Neural cell (in vitro differentiated cells): ENCODE results near the gene NRG3. TPM values are rescaled to one million over a fixed set of nuclear protein-coding genes. Genes with fewer than 3 reads are reported as not detected.

Experiments
- H2AFZ ChIP-seq: fragments of 200-600, 300-800 bp; sonication (generic), shearing (Covaris generic); 2 replicates; pipeline ENCODE4 v1.6.0; 2014; ENCODE audit warnings: low read depth, mild to moderate bottlenecking, antibody characterized with exemption, low read length, moderate library complexity
- H3F3A ChIP-seq: fragments of 200-600 bp; shearing (Covaris generic); 2 replicates; pipeline ENCODE4 v1.6.1; 2016; ENCODE audit warnings: mild to moderate bottlenecking, moderate library complexity, mixed read lengths, antibody characterized with exemption, low read length; ENCODE audit not compliant: insufficient read depth, poor library complexity, severe bottlenecking
- H3K27ac ChIP-seq: fragments of 200-600, 300-800 bp; sonication (generic), shearing (Covaris generic); 2 replicates; pipeline ENCODE4 v1.5.1; 2014; ENCODE audit warnings: mild to moderate bottlenecking, low read length, moderate library complexity
- H3K27me3 ChIP-seq: fragments of 300-800, 200-600 bp; sonication (generic), shearing (Covaris generic); 2 replicates; pipeline ENCODE4 v1.6.0; 2014; ENCODE audit warnings: mild to moderate bottlenecking, low read depth, low read length, moderate library complexity; ENCODE audit not compliant: insufficient read depth
- H3K36me3 ChIP-seq: fragments of 300-800, 200-600 bp; sonication (generic), shearing (Covaris generic); 2 replicates; pipeline ENCODE4 v1.5.1; 2014; ENCODE audit warnings: mild to moderate bottlenecking, antibody characterized with exemption, low read length, moderate library complexity; ENCODE audit not compliant: insufficient read depth
- H3K4me2 ChIP-seq: fragments of 300-800, 200-600 bp; sonication (generic), shearing (Covaris generic); 2 replicates; pipeline ENCODE4 v1.6.0; 2014; ENCODE audit warnings: mild to moderate bottlenecking, low read length
- H3K4me3 ChIP-seq: fragments of 300-800, 200-600 bp; sonication (generic), shearing (Covaris generic); 2 replicates; pipeline ENCODE4 v1.5.1; 2014; ENCODE audit warnings: mild to moderate bottlenecking, low read length, moderate library complexity
- H3K79me2 ChIP-seq: fragments of 200-600 bp; shearing (Covaris generic); replicated peaks from 2 replicates; pipeline ENCODE4 v1.6.0; 2014; ENCODE audit warnings: mild to moderate bottlenecking, low read length, moderate library complexity; ENCODE audit not compliant: insufficient read depth
- H3K9ac ChIP-seq: fragments of 300-800, 200-600 bp; sonication (generic), shearing (Covaris generic); 2 replicates; pipeline ENCODE4 v1.6.1; 2016; ENCODE audit warnings: mild to moderate bottlenecking, low read length, mixed read lengths
- H3K9me2 ChIP-seq: fragments of 200-600 bp; shearing (Covaris generic); 2 replicates; pipeline ENCODE4 v1.6.1; 2016; ENCODE audit warnings: mild to moderate bottlenecking, low read length, mixed read lengths; ENCODE audit not compliant: insufficient read depth
- H3K9me3 ChIP-seq: fragments of 200-600, 300-800 bp; sonication (generic), shearing (Covaris generic); 2 replicates; pipeline ENCODE4 v1.6.1; 2016; ENCODE audit warnings: mild to moderate bottlenecking, mixed run types, low read length, moderate library complexity, mixed read lengths
- H4K20me1 ChIP-seq: fragments of 200-600 bp; shearing (Covaris generic); 2 replicates; pipeline ENCODE4 v1.6.1; 2016; ENCODE audit warnings: mild to moderate bottlenecking, mixed run types; ENCODE audit not compliant: insufficient read depth
- CTCF ChIP-seq: fragments of 450-650 bp; IDR thresholded peaks from 2 replicates; pipeline ENCODE4 v1.5.1; 2014; ENCODE audit warnings: antibody characterized with exemption, mild to moderate bottlenecking, moderate library complexity; ENCODE audit not compliant: poor library complexity, severe bottlenecking
- EP300 ChIP-seq: fragments of 450-650 bp; conservative IDR thresholded peaks from 2 replicates; pipeline ENCODE4 v1.6.1; 2014; ENCODE audit warnings: antibody characterized with exemption, mild to moderate bottlenecking, moderate library complexity; ENCODE audit not compliant: poor library complexity, severe bottlenecking
- EZH2 ChIP-seq: fragments of 200-600, 300-800 bp; shearing (Covaris generic), sonication (generic); IDR thresholded peaks from 2 replicates; pipeline ENCODE4 v1.6.1; 2014; ENCODE audit warnings: antibody characterized with exemption, low read length, borderline replicate concordance, mild to moderate bottlenecking; ENCODE audit not compliant: insufficient read depth, poor library complexity, severe bottlenecking
- MXI1 ChIP-seq: fragments of 450-650 bp; conservative IDR thresholded peaks from 2 replicates; pipeline ENCODE4 v1.6.1; 2014; ENCODE audit warnings: antibody characterized with exemption, mild to moderate bottlenecking; ENCODE audit not compliant: poor library complexity, severe bottlenecking
- POLR2AphosphoS5 ChIP-seq: IDR thresholded peaks from 2 replicates; pipeline ENCODE4 v1.6.1; 2012
- RAD21 ChIP-seq: fragments of 450-650 bp; conservative IDR thresholded peaks from 2 replicates; pipeline ENCODE4 v1.6.1; 2014; ENCODE audit warnings: antibody characterized with exemption, mild to moderate bottlenecking, moderate library complexity
- REST ChIP-seq: IDR thresholded peaks from 2 replicates; pipeline ENCODE4 v1.6.1; 2012; ENCODE audit warnings: borderline replicate concordance
- SMC3 ChIP-seq: fragments of 450-650 bp; conservative IDR thresholded peaks from 2 replicates; pipeline ENCODE4 v1.6.1; 2014; ENCODE audit warnings: antibody characterized with exemption, mild to moderate bottlenecking, moderate library complexity; ENCODE audit not compliant: poor library complexity
- TAF1 ChIP-seq: IDR thresholded peaks from 2 replicates; pipeline ENCODE4 v1.6.1; 2012; ENCODE audit warnings: low read depth
- polyA plus RNA-seq: library from polyadenylated mRNA; depleted of rRNA; stranded (reverse); fragments of >200 nt; gene quantifications from 2 replicates; pipeline ENCODE4 v1.2.3, GENCODE V29; 2014

Gene NRG3
- polyA plus RNA-seq, 1 donor from 2014 or later, result 14.0 TPM

GRCh38 chr10:82438277-82438676 is 563.3 kb downstream of the NRG3 start:
- Histone ChIP-seq H3K4me3 (no peak overlapping the region), H3K9me3 (no peaks in the 10 kb centered on the region), H4K20me1 (no peaks in the 10 kb centered on the region), H3K27ac (no peak overlapping the region), H3K27me3 (no peaks in the 10 kb centered on the region), H3K9me2 (no peaks in the 10 kb centered on the region), H3F3A (no peaks in the 10 kb centered on the region), H3K79me2 (no peaks in the 10 kb centered on the region), H3K4me2 (no peak overlapping the region), H3K36me3 (no peaks in the 10 kb centered on the region), H3K9ac (no peak overlapping the region), H2AFZ (no peak overlapping the region)
- no peak for TF ChIP-seq RAD21
- no peak for TF ChIP-seq TAF1
- TF ChIP-seq EP300, result no peak
- TF ChIP-seq REST, result no peak

- no peak for TF ChIP-seq TAF1
- no peak for TF ChIP-seq RAD21
- no peak for TF ChIP-seq EP300
- no peak for TF ChIP-seq REST
- TF ChIP-seq EZH2, result no peak
- no peak for TF ChIP-seq CTCF
- TF ChIP-seq POLR2AphosphoS5, result no peak
- no peak for TF ChIP-seq SMC3
- no peak for TF ChIP-seq MXI1
- Histone ChIP-seq H3K9me3 (no peaks in the 10 kb centered on the region), H3K4me2 (no peak overlapping the region), H2AFZ (no peak overlapping the region), H3K27me3 (no peaks in the 10 kb centered on the region), H3F3A (no peaks in the 10 kb centered on the region), H3K27ac (no peak overlapping the region), H3K4me3 (no peak overlapping the region), H3K36me3 (no peaks in the 10 kb centered on the region), H3K9me2 (no peaks in the 10 kb centered on the region), H4K20me1 (no peaks in the 10 kb centered on the region), H3K9ac (no peak overlapping the region), H3K79me2 (no peaks in the 10 kb centered on the region)
These were observed 565.8 kb downstream of the NRG3 start for GRCh38 chr10:82440775-82441174.
